A673 (cell line): ENCODE data around the gene POP4.

ENCODE experiments used
- CTCF ChIP-seq: fragments of 300-800, 200-600 bp; sonication (generic); conservative IDR thresholded peaks from 2 replicates; pipeline ENCODE4 v1.5.1; 2017; ENCODE audit warnings: low read depth, mild to moderate bottlenecking, antibody characterized with exemption, low read length, moderate library complexity, mixed read lengths
- EZH2 ChIP-seq: fragments of 200-600 bp; sonication (generic); IDR thresholded peaks from 2 replicates; pipeline ENCODE4 v1.6.1; 2017; ENCODE audit warnings: borderline replicate concordance, low read depth, mild to moderate bottlenecking, mixed read lengths, antibody characterized with exemption, low read length; ENCODE audit not compliant: poor library complexity, severe bottlenecking

- TF ChIP-seq EZH2 (no peak), CTCF (no peak)
These were observed 9.9 kb downstream of the POP4 start for GRCh38 chr19:29615891-29616425.
